ENCODE results near the gene GYS2. TPM values are rescaled to one million over a fixed set of nuclear protein-coding genes. Genes with fewer than 3 reads are reported as not detected.
A peak's percentile ranks its signal among the peaks of the same experiment; 100 is the strongest.

The GYS2 gene
- total and polyA plus RNA-seq, 8 donors = not detected

DNA sequence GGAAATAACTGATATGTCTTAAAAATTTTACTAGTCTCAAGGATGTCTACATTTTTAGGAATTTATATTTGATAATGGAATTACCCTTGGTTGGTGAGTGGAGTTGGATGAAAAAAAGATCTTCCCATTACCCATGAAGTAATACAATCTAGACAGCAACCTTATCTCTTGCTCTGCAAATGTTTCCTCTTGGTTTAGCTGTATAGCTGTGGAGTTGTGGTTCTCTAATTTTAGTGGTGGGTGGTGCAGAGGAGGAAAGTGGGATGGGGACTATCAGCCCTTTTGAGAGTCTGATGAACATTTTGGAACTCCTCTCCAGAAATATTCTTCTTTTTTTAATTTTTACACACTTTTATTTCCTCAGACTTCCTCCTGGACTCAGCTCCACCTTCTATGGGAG lies 61.5 kb downstream of the GYS2 start:
- no peaks in the 10 kb centered on the region for H3K36me3 ChIP-seq
- no peak overlapping the region for H3K4me3 ChIP-seq
- DNase-seq (no peak), FAIRE-seq (no peak), ATAC-seq (no peak)
- TF ChIP-seq, protein P1, sequence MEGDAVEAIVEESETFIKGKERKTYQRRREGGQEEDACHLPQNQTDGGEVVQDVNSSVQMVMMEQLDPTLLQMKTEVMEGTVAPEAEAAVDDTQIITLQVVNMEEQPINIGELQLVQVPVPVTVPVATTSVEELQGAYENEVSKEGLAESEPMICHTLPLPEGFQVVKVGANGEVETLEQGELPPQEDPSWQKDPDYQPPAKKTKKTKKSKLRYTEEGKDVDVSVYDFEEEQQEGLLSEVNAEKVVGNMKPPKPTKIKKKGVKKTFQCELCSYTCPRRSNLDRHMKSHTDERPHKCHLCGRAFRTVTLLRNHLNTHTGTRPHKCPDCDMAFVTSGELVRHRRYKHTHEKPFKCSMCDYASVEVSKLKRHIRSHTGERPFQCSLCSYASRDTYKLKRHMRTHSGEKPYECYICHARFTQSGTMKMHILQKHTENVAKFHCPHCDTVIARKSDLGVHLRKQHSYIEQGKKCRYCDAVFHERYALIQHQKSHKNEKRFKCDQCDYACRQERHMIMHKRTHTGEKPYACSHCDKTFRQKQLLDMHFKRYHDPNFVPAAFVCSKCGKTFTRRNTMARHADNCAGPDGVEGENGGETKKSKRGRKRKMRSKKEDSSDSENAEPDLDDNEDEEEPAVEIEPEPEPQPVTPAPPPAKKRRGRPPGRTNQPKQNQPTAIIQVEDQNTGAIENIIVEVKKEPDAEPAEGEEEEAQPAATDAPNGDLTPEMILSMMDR (IDR thresholded peaks at IDR 0.05) = no peak
- H3K9me3 ChIP-seq = peaks cover 0 to 4% (median 0%) of the 10 kb centered on the region in 4 donors
- peaks cover 0 to 12% (median 0%) of the 10 kb centered on the region in 3 donors for H3K4me1 ChIP-seq
- H3K27me3 ChIP-seq = peaks cover 0 to 3% (median 0%) of the 10 kb centered on the region in 4 donors
- intact Hi-C loops (cut with DNase I) = no loop called here
- no peak overlapping the region for H3K27ac ChIP-seq

DNA sequence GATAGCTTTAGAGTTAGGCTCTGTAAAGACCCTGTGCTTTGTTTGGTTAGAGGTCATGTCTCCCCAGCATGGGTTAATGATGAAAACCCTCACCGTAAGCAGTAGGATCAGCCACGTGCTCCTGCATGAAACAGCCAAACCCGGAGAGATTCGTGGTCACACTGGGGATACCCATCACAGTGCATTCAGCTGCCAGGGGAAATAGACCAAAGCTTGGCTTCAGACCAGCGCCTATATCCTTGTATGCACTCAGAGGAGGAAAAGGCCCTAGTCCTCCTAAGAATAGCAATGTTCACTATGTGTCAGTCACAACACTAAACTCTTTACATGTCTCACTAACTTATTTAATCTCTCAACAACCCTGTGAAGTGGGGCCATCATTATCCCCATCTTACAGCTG lies 62.2 kb downstream of the GYS2 start:
- no peak for FAIRE-seq
- intact Hi-C loops (cut with DNase I) = no loop called here
- H3K27ac ChIP-seq = no peak overlapping the region
- no peak for ATAC-seq
- peaks cover 0 to 4% (median 0%) of the 10 kb centered on the region in 4 donors for H3K9me3 ChIP-seq
- TF ChIP-seq, protein P1 (IDR thresholded peaks at IDR 0.05) = no peak
- peaks cover 0 to 3% (median 0%) of the 10 kb centered on the region in 4 donors for H3K27me3 ChIP-seq
- H3K4me3 ChIP-seq = no peak overlapping the region
- peaks cover 0 to 12% (median 0%) of the 10 kb centered on the region in 3 donors for H3K4me1 ChIP-seq
- no peaks in the 10 kb centered on the region for H3K36me3 ChIP-seq
- 68 to 75% methylated on average over 5 of the region's 5 CpGs for WGBS, 2 donors
- DNase-seq = no peak

DNA sequence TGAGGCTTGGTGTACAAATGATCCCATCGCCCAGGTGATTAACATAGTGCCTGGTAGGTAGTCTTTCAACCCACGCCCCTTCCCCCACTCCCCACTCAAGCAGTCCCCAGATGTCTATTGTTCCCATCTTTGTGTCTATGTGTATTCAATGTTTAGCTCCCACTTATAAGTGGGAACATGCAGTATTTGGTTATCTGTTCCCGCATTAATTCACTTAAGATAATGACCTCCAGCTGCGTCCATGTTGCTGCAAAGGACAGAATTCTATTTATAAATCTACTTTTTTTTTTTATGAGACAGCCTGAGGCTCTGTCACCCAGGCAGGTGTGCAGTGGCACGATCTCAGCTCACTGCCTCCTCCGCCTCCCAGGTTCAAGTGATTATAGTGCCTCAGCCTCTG lies 62.9 kb downstream of the GYS2 start:
- H3K27me3 ChIP-seq = peaks cover 0 to 3% (median 0%) of the 10 kb centered on the region in 4 donors
- no peak overlapping the region for H3K27ac ChIP-seq
- peaks cover 0 to 4% (median 0%) of the 10 kb centered on the region in 4 donors for H3K9me3 ChIP-seq
- ATAC-seq (no peak), DNase-seq (no peak), FAIRE-seq (no peak)
- intact Hi-C loops (cut with DNase I) = no loop called here
- no peak overlapping the region for H3K4me3 ChIP-seq
- 76 to 81% methylated on average over 6 of the region's 6 CpGs for WGBS, 2 donors
- TF ChIP-seq, protein P1 (IDR thresholded peaks at IDR 0.05) = no peak
- peaks cover 0 to 12% (median 0%) of the 10 kb centered on the region in 3 donors for H3K4me1 ChIP-seq
- no peaks in the 10 kb centered on the region for H3K36me3 ChIP-seq

DNA sequence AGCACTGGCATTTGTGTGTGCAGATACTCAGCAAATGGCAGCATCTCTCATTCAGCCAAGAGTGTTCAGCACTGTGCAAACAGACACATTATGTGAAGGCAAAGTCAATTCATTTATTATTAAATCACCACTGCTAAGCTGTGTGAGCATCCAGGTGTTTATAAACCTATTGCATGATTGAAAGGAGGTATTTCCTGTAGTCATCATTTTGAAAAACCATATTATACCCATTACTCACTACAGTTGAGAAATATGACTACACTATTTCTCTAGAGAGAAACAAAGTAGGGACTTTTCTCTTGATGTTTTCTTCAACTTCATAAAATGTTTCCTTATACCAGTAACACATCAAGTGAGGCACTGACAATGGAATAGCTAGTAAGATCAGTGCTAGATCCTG lies 64.8 kb downstream of the GYS2 start:
- no peaks in the 10 kb centered on the region for H3K9me3 ChIP-seq
- ATAC-seq (peak in 2 of 4 donors; percentile 18 to 24), DNase-seq (no peak), FAIRE-seq (no peak)
- intact Hi-C loops (cut with DNase I) = no loop called here
- TF ChIP-seq, protein P1 (IDR thresholded peaks at IDR 0.05) = no peak
- H3K36me3 ChIP-seq = no peaks in the 10 kb centered on the region
- no peak overlapping the region for H3K4me3 ChIP-seq
- no peaks in the 10 kb centered on the region for H3K27me3 ChIP-seq
- peaks cover 0 to 4% (median 0%) of the 10 kb centered on the region in 3 donors for H3K4me1 ChIP-seq
- no peak overlapping the region for H3K27ac ChIP-seq

DNA sequence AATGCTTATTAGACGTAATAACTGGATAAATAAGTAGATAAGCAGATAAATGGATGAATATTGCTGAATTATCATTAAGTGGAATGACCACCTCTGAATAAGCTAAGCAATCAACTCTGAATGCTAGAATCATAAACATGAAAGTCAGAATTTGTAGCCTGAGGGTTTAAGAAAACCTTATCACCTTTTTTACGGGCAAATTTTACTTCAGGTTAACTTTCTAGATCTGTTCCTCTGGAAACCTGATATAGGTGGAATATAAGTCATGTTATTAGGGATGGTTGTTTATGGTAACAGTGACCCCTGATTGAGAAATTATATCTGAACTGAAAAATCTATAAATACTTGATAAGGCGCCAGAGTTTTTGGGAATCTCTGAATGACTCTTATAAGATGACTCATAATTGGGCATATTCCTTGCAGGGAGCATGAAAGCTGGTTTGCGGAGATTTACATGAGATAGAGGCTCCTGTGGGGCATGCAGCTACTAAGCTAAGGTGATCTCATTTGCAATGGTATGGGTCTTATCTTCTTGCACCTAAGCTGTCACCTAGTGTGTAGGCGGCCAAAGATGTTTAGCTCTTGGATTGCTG lies 66.5 kb downstream of the GYS2 start:
- H3K27ac ChIP-seq = no peak overlapping the region
- 85 to 95% methylated on average over 5 of the region's 5 CpGs for WGBS, 2 donors
- no peak for DNase-seq
- no peak overlapping the region for H3K4me3 ChIP-seq
- ATAC-seq = no peak
- no peak for FAIRE-seq
- H3K9me3 ChIP-seq = no peaks in the 10 kb centered on the region
- intact Hi-C loops (cut with DNase I) = no loop called here
- no peaks in the 10 kb centered on the region for H3K27me3 ChIP-seq
- no peaks in the 10 kb centered on the region for H3K36me3 ChIP-seq
- TF ChIP-seq, protein P1 (IDR thresholded peaks at IDR 0.05) = no peak
- H3K4me1 ChIP-seq = peaks cover 0 to 4% (median 0%) of the 10 kb centered on the region in 3 donors

All from pancreas (tissue), 10 donors.